Calu3 (cell line): ENCODE results near the gene MCC. TPM values are rescaled to one million over a fixed set of nuclear protein-coding genes. Genes with fewer than 3 reads are reported as not detected.

Experiments used
- BruUV-seq: library from RNA; stranded (reverse); fragments of 400-500 nt; replicated peaks from 2 replicates; lab custom pipeline; 2021; lab: Mats Ljungman, UMichigan
- CTCF ChIA-PET: fragments of 300-600 bp; sonication (Branson Sonifier 250); formaldehyde crosslinking; loops from one replicate; lab custom pipeline; 2022; ENCODE audit warnings: antibody characterized with exemption; lab: Charles Lee
- DNase-seq: peaks from one replicate; pipeline ENCODE4 v3.0.0; 2022
- H3K27ac Mint-ChIP-seq: one replicate; pipeline ENCODE4 v1.8.0; 2022; ENCODE audit warnings: mixed read lengths; ENCODE audit not compliant: unreplicated experiment
- H3K27me3 Mint-ChIP-seq: one replicate; pipeline ENCODE4 v1.8.0; 2022; ENCODE audit warnings: mixed read lengths; ENCODE audit not compliant: unreplicated experiment
- H3K36me3 Mint-ChIP-seq: one replicate; pipeline ENCODE4 v1.8.0; 2022; ENCODE audit warnings: mild to moderate bottlenecking, moderate library complexity, mixed read lengths; ENCODE audit not compliant: insufficient read depth, unreplicated experiment
- H3K4me1 Mint-ChIP-seq: one replicate; pipeline ENCODE4 v1.8.0; 2022; ENCODE audit warnings: mild to moderate bottlenecking, low read depth, mixed read lengths; ENCODE audit not compliant: unreplicated experiment
- H3K4me3 Mint-ChIP-seq: one replicate; pipeline ENCODE4 v1.8.0; 2022; ENCODE audit warnings: mild to moderate bottlenecking, low read depth, moderate library complexity, mixed read lengths; ENCODE audit not compliant: unreplicated experiment
- H3K9me3 Mint-ChIP-seq: one replicate; pipeline ENCODE4 v1.8.0; 2022; ENCODE audit warnings: low read depth, mixed read lengths; ENCODE audit not compliant: unreplicated experiment
- intact Hi-C: fragments of 100-400 bp; cut with micrococcal nuclease; formaldehyde crosslinking; loops from one replicate; pipeline ENCODE4 v1.10.0; 2022; ENCODE audit not compliant: unreplicated experiment
- total RNA-seq: library from RNA; stranded (reverse); gene quantifications from 2 replicates; pipeline ENCODE4 v1.2.3, GENCODE V29; 2022
- TF ChIP-seq, protein P1 (sequence below): fragments of 200-600 bp; IDR thresholded peaks from one replicate; pipeline ENCODE4 v1.8.0; 2022; ENCODE audit warnings: antibody characterized with exemption; ENCODE audit not compliant: unreplicated experiment

Gene MCC
- total RNA-seq, 1 experiment from 2014 or later = 2.8 TPM

DNA sequence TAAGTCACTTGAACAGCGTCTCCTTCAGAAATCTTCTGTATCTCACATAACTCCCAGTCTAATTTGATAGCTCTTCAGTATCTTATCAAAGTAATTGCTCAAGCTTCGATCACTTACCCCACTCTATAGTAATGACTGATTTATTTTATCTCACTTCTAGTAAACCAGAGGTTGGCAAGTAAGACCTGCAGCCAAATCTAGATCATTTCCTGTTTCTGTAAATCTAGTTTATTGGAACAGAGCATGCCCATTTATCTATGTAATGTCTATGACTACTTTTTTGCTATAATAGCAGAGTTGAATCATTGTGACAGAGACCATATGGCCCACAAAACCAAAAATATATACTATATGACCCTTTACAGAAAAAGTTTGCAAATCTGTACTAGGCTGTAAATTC is 93.6 kb downstream of the MCC start:
- H3K4me1 Mint-ChIP-seq = no peaks in the 10 kb centered on the region
- intact Hi-C loops = no loop called here

DNA sequence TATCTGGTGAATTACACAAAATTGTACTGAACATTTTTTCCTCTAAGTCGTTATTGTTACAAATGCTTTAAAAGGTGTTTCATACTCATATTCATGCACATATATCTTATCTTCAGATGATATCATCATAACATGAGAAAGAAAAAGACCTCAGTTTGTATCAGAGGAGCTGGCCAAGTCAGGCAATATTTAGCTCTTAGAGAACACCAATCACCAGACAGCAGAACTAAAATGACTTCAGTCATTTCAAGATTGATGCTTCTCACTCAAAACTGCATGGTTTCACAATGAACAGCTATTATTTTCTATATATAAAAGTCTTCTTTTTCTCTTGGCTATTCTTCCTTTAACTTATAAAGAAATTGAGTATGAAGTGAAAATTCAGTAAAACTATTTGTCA is 98.0 kb downstream of the MCC start:
- no peak for DNase-seq
- no peaks in the 10 kb centered on the region for H3K9me3 Mint-ChIP-seq
- intact Hi-C loops = no loop called here
- no peaks in the 10 kb centered on the region for H3K4me1 Mint-ChIP-seq
- no peaks in the 10 kb centered on the region for H3K36me3 Mint-ChIP-seq
- TF ChIP-seq, protein P1, sequence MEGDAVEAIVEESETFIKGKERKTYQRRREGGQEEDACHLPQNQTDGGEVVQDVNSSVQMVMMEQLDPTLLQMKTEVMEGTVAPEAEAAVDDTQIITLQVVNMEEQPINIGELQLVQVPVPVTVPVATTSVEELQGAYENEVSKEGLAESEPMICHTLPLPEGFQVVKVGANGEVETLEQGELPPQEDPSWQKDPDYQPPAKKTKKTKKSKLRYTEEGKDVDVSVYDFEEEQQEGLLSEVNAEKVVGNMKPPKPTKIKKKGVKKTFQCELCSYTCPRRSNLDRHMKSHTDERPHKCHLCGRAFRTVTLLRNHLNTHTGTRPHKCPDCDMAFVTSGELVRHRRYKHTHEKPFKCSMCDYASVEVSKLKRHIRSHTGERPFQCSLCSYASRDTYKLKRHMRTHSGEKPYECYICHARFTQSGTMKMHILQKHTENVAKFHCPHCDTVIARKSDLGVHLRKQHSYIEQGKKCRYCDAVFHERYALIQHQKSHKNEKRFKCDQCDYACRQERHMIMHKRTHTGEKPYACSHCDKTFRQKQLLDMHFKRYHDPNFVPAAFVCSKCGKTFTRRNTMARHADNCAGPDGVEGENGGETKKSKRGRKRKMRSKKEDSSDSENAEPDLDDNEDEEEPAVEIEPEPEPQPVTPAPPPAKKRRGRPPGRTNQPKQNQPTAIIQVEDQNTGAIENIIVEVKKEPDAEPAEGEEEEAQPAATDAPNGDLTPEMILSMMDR = no peak
- H3K27ac Mint-ChIP-seq = no peak overlapping the region
- H3K4me3 Mint-ChIP-seq = no peak overlapping the region
- no TSS peak for BruUV-seq
- CTCF ChIA-PET = no interaction called here
- H3K27me3 Mint-ChIP-seq = peaks cover 11% of the 10 kb centered on the region

More for the DNA sequence above, 93.6 kb downstream of the MCC start:
- Mint-ChIP-seq H3K27ac (no peak overlapping the region), H3K36me3 (no peaks in the 10 kb centered on the region), H3K9me3 (no peaks in the 10 kb centered on the region), H3K4me3 (no peak overlapping the region), H3K27me3 (peaks cover 11% of the 10 kb centered on the region)
- TF ChIP-seq, protein P1 = no peak
- no TSS peak for BruUV-seq
- DNase-seq = no peak
- CTCF ChIA-PET = no interaction called here

DNA sequence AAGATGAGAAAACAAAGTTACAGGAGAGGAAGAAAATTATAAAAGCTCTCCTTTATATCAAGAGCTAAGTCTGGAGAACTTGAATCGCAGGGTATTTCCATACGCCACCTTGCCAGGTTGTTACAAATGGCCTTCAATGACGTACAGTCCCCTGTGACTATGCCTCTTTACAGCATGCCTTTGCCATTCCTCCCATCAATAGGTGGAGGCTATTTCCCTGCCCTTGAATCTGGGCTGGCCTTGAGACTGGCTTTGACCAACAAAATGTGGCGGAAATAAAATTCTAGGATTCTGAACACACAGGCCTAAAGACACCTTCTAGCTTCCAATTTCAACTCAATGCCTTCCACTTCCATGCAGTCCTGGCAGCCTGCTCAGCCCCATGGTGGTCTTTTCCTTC is 99.1 kb downstream of the MCC start:
- TF ChIP-seq, protein P1 = no peak
- intact Hi-C loops = no loop called here
- no peak for DNase-seq
- BruUV-seq = no TSS peak
- no peak overlapping the region for H3K4me3 Mint-ChIP-seq
- CTCF ChIA-PET = no interaction called here
- no peaks in the 10 kb centered on the region for H3K9me3 Mint-ChIP-seq
- no peak overlapping the region for H3K27ac Mint-ChIP-seq
- H3K36me3 Mint-ChIP-seq = no peaks in the 10 kb centered on the region
- H3K27me3 Mint-ChIP-seq = peaks cover 1% of the 10 kb centered on the region
- no peaks in the 10 kb centered on the region for H3K4me1 Mint-ChIP-seq

DNA sequence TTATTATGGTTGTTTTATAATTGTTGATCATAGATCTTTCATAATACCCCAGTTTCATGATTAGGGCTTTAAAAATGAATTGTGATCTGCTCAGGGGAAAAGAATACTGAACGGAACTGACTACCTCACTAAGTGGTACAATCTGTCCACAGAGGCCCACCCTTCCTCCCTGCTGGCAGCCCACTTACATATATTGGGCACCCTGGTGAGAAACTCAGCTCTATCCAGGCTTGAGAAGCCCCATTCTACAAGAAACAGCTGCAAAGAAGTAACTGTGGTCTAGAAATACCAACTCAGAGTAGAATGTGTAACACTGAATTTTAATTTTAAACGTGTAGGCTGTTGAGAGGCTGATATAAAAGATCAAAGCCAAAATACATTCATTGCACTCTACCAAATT is 100.4 kb downstream of the MCC start:
- no peaks in the 10 kb centered on the region for H3K4me1 Mint-ChIP-seq
- no peak overlapping the region for H3K4me3 Mint-ChIP-seq
- no peaks in the 10 kb centered on the region for H3K27me3 Mint-ChIP-seq
- H3K27ac Mint-ChIP-seq = no peak overlapping the region
- H3K36me3 Mint-ChIP-seq = no peaks in the 10 kb centered on the region
- H3K9me3 Mint-ChIP-seq = no peaks in the 10 kb centered on the region
- no peak for DNase-seq
- intact Hi-C loops = no loop called here
- TF ChIP-seq, protein P1 = no peak
- no TSS peak for BruUV-seq
- CTCF ChIA-PET = no interaction called here
